HepG2 (cell line): ENCODE data around the gene CEP104. TPM values are rescaled to one million over a fixed set of nuclear protein-coding genes. Genes with fewer than 3 reads are reported as not detected.

ENCODE experiments used
- CBX2 ChIP-seq, 2 experiments: fragments of 200-600 bp in 1 of 2; sonication (generic); formaldehyde crosslinking in 1 of 2; IDR thresholded peaks; 2 replicates each; pipeline versions ENCODE4 v1.7.0 to v1.8.1; 2018 to 2022; ENCODE audit warnings: low read depth in 2 of 2, low read length in 1 of 2, mild to moderate bottlenecking in 1 of 2, missing genetic modification reagents in 1 of 2
- NR2F6 ChIP-seq, 2 experiments: IDR thresholded peaks; 2 replicates each; pipeline ENCODE4 v1.6.1; 2016; ENCODE audit warnings: antibody characterized with exemption in 1 of 2, mild to moderate bottlenecking in 1 of 2
- polyA plus RNA-seq, 8 experiments: library from polyadenylated mRNA; depleted of rRNA in 3 of 8; stranded (reverse) in 7 of 8; unstranded in 1 of 8; fragments of >200 nt; fragmentation: Illumina TruSeq in 4 of 8; extraction: Trizol in 4 of 8; gene quantifications; 2 replicates each; pipeline versions ENCODE4 v1.2.1 to v1.2.3, GENCODE V29; 2011 to 2016; ENCODE audit warnings: low read depth in 4 of 8, missing spikeins in 1 of 8, mixed read lengths in 1 of 8; ENCODE audit not compliant: insufficient read depth in 1 of 8
- total RNA-seq, 5 experiments: library from RNA; depleted of rRNA; stranded (reverse); fragments of >200 nt; fragmentation: Illumina TruSeq; extraction: Trizol; gene quantifications; 2 replicates each; pipeline ENCODE4 v1.2.3, GENCODE V29; 2016; ENCODE audit warnings: low read depth in 1 of 5
- TF ChIP-seq, protein P1 (sequence below): sonication (generic); formaldehyde crosslinking; IDR thresholded peaks from 2 replicates; pipeline ENCODE4 v1.5.0; 2020; ENCODE audit warnings: mild to moderate bottlenecking, missing genetic modification reagents, borderline replicate concordance
- TF ChIP-seq, protein P2 (sequence below): sonication (generic); formaldehyde crosslinking; IDR thresholded peaks from 2 replicates; pipeline ENCODE4 v1.4.0; 2020; ENCODE audit warnings: missing genetic modification reagents

CEP104 gene
- total and polyA plus RNA-seq, 2 of the 13 experiments (the other 11 are each of a cell fraction or from before 2014, with no cell fraction given): 20.4 to 30.1 TPM

GRCh38 chr1:3771108-3772026 is 85.6 kb downstream of the CEP104 start (continued):
- TF ChIP-seq, protein P1, sequence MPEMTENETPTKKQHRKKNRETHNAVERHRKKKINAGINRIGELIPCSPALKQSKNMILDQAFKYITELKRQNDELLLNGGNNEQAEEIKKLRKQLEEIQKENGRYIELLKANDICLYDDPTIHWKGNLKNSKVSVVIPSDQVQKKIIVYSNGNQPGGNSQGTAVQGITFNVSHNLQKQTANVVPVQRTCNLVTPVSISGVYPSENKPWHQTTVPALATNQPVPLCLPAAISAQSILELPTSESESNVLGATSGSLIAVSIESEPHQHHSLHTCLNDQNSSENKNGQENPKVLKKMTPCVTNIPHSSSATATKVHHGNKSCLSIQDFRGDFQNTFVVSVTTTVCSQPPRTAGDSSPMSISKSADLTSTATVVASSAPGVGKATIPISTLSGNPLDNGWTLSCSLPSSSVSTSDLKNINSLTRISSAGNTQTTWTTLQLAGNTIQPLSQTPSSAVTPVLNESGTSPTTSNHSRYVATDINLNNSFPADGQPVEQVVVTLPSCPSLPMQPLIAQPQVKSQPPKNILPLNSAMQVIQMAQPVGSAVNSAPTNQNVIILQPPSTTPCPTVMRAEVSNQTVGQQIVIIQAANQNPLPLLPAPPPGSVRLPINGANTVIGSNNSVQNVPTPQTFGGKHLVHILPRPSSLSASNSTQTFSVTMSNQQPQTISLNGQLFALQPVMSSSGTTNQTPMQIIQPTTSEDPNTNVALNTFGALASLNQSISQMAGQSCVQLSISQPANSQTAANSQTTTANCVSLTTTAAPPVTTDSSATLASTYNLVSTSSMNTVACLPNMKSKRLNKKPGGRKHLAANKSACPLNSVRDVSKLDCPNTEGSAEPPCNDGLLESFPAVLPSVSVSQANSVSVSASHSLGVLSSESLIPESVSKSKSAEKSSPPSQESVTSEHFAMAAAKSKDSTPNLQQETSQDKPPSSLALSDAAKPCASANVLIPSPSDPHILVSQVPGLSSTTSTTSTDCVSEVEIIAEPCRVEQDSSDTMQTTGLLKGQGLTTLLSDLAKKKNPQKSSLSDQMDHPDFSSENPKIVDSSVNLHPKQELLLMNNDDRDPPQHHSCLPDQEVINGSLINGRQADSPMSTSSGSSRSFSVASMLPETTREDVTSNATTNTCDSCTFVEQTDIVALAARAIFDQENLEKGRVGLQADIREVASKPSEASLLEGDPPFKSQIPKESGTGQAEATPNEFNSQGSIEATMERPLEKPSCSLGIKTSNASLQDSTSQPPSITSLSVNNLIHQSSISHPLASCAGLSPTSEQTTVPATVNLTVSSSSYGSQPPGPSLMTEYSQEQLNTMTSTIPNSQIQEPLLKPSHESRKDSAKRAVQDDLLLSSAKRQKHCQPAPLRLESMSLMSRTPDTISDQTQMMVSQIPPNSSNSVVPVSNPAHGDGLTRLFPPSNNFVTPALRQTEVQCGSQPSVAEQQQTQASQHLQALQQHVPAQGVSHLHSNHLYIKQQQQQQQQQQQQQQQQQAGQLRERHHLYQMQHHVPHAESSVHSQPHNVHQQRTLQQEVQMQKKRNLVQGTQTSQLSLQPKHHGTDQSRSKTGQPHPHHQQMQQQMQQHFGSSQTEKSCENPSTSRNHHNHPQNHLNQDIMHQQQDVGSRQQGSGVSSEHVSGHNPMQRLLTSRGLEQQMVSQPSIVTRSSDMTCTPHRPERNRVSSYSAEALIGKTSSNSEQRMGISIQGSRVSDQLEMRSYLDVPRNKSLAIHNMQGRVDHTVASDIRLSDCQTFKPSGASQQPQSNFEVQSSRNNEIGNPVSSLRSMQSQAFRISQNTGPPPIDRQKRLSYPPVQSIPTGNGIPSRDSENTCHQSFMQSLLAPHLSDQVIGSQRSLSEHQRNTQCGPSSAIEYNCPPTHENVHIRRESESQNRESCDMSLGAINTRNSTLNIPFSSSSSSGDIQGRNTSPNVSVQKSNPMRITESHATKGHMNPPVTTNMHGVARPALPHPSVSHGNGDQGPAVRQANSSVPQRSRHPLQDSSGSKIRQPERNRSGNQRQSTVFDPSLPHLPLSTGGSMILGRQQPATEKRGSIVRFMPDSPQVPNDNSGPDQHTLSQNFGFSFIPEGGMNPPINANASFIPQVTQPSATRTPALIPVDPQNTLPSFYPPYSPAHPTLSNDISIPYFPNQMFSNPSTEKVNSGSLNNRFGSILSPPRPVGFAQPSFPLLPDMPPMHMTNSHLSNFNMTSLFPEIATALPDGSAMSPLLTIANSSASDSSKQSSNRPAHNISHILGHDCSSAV: no peak
- TF ChIP-seq NR2F6 (IDR thresholded peaks at IDR 0.05) (peak; percentile 52), NR2F6 (CRISPR knock-in tag; IDR thresholded peaks at IDR 0.05) (peak; percentile 36; the same call in 1 of the 2 replicates), CBX2 (IDR thresholded peaks at IDR 0.05; ENCODE audit: low read depth, low read length) (no peak), CBX2 (CRISPR knock-in tag; IDR thresholded peaks at IDR 0.05; ENCODE audit: low read depth) (no peak)
- TF ChIP-seq, protein P2, sequence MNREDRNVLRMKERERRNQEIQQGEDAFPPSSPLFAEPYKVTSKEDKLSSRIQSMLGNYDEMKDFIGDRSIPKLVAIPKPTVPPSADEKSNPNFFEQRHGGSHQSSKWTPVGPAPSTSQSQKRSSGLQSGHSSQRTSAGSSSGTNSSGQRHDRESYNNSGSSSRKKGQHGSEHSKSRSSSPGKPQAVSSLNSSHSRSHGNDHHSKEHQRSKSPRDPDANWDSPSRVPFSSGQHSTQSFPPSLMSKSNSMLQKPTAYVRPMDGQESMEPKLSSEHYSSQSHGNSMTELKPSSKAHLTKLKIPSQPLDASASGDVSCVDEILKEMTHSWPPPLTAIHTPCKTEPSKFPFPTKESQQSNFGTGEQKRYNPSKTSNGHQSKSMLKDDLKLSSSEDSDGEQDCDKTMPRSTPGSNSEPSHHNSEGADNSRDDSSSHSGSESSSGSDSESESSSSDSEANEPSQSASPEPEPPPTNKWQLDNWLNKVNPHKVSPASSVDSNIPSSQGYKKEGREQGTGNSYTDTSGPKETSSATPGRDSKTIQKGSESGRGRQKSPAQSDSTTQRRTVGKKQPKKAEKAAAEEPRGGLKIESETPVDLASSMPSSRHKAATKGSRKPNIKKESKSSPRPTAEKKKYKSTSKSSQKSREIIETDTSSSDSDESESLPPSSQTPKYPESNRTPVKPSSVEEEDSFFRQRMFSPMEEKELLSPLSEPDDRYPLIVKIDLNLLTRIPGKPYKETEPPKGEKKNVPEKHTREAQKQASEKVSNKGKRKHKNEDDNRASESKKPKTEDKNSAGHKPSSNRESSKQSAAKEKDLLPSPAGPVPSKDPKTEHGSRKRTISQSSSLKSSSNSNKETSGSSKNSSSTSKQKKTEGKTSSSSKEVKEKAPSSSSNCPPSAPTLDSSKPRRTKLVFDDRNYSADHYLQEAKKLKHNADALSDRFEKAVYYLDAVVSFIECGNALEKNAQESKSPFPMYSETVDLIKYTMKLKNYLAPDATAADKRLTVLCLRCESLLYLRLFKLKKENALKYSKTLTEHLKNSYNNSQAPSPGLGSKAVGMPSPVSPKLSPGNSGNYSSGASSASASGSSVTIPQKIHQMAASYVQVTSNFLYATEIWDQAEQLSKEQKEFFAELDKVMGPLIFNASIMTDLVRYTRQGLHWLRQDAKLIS (CRISPR knock-in tag): no peak; the same call in 1 of the 2 replicates
